Measurements from ENCODE around the gene UBAC2. TPM values are rescaled to one million over a fixed set of nuclear protein-coding genes. Genes with fewer than 3 reads are reported as not detected.
"Not testable (repeated sequence)": the region's sequence is repeated elsewhere in the genome, so short reads cannot be mapped to it uniquely, and the experiment has no call there.

The UBAC2 gene
- total RNA-seq, 2 experiments from 2014 or later = 26.8 to 28.5 TPM

- H3K27ac ChIP-seq (ENCODE audit: low read depth, low read length, poor library complexity, severe bottlenecking) = no peak overlapping the region
- no peak for DNase-seq (ENCODE audit: low spot score)
- no peak overlapping the region for H3K4me3 ChIP-seq (ENCODE audit: low read depth, low read length, poor library complexity, severe bottlenecking)
- no TSS peak for BruUV-seq (replicated peaks)
- H3K9me3 ChIP-seq (ENCODE audit: low read length) = no peaks in the 10 kb centered on the region
- H3K4me1 ChIP-seq (ENCODE audit: insufficient read depth, low read length, poor library complexity, severe bottlenecking) = peaks cover 3% of the 10 kb centered on the region
- POLR2A ChIA-PET = no interaction called here
- intact Hi-C loops (cut with micrococcal nuclease; ENCODE audit: unreplicated experiment) = no loop called here
- CTCF ChIA-PET (ENCODE audit: unreplicated experiment) = no interaction called here
- no peaks in the 10 kb centered on the region for H3K9me2 ChIP-seq (ENCODE audit: insufficient read depth, low read length)
- TF ChIP-seq EZH2phosphoT487 (IDR thresholded peaks at IDR 0.05; ENCODE audit: borderline replicate concordance, low read depth, low read length) = no peak
- TF ChIP-seq, protein P1, sequence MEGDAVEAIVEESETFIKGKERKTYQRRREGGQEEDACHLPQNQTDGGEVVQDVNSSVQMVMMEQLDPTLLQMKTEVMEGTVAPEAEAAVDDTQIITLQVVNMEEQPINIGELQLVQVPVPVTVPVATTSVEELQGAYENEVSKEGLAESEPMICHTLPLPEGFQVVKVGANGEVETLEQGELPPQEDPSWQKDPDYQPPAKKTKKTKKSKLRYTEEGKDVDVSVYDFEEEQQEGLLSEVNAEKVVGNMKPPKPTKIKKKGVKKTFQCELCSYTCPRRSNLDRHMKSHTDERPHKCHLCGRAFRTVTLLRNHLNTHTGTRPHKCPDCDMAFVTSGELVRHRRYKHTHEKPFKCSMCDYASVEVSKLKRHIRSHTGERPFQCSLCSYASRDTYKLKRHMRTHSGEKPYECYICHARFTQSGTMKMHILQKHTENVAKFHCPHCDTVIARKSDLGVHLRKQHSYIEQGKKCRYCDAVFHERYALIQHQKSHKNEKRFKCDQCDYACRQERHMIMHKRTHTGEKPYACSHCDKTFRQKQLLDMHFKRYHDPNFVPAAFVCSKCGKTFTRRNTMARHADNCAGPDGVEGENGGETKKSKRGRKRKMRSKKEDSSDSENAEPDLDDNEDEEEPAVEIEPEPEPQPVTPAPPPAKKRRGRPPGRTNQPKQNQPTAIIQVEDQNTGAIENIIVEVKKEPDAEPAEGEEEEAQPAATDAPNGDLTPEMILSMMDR (conservative IDR thresholded peaks at IDR 0.05; ENCODE audit: low read length) = no peak
- H3K79me2 ChIP-seq (ENCODE audit: insufficient read depth, low read depth, low read length) = no peaks in the 10 kb centered on the region
- no peak overlapping the region for H3K4me2 ChIP-seq (ENCODE audit: low read length)
- H4K20me1 ChIP-seq (ENCODE audit: insufficient read depth, low read length) = no peaks in the 10 kb centered on the region
- H2AFZ ChIP-seq (ENCODE audit: low read length) = no peak overlapping the region
- peaks cover 6% of the 10 kb centered on the region; the same call in 1 of the 2 replicates for H3K36me3 ChIP-seq (ENCODE audit: insufficient read depth, low read length)
Observed at GRCh38 chr13:99391781-99392469, 191.3 kb downstream of the UBAC2 start.

GRCh38 chr13:99392470-99393135 is 191.9 kb downstream of the UBAC2 start:
- Histone ChIP-seq H3K9me2 (ENCODE audit: insufficient read depth, low read length) (no peaks in the 10 kb centered on the region), H3K36me3 (ENCODE audit: insufficient read depth, low read length) (peaks cover under 1% of the 10 kb centered on the region; the same call in 1 of the 2 replicates), H3K79me2 (ENCODE audit: insufficient read depth, low read depth, low read length) (no peaks in the 10 kb centered on the region), H2AFZ (ENCODE audit: low read length) (no peak overlapping the region), H4K20me1 (ENCODE audit: insufficient read depth, low read length) (no peaks in the 10 kb centered on the region), H3K9me3 (ENCODE audit: low read length) (no peaks in the 10 kb centered on the region), H3K4me2 (ENCODE audit: low read length) (no peak overlapping the region), H3K4me3 (ENCODE audit: low read depth, low read length, poor library complexity, severe bottlenecking) (no peak overlapping the region), H3K4me1 (ENCODE audit: insufficient read depth, low read length, poor library complexity, severe bottlenecking) (peaks cover 2% of the 10 kb centered on the region), H3K27ac (ENCODE audit: low read depth, low read length, poor library complexity, severe bottlenecking) (no peak overlapping the region)
- TF ChIP-seq, protein P1 (conservative IDR thresholded peaks at IDR 0.05; ENCODE audit: low read length) = no peak
- TF ChIP-seq EZH2phosphoT487 (IDR thresholded peaks at IDR 0.05; ENCODE audit: borderline replicate concordance, low read depth, low read length) = no peak
- POLR2A ChIA-PET = no interaction called here
- no peak for DNase-seq (ENCODE audit: low spot score)
- no TSS peak for BruUV-seq (replicated peaks)
- intact Hi-C loops (cut with micrococcal nuclease; ENCODE audit: unreplicated experiment) = no loop called here
- CTCF ChIA-PET (ENCODE audit: unreplicated experiment) = no interaction called here

DNA sequence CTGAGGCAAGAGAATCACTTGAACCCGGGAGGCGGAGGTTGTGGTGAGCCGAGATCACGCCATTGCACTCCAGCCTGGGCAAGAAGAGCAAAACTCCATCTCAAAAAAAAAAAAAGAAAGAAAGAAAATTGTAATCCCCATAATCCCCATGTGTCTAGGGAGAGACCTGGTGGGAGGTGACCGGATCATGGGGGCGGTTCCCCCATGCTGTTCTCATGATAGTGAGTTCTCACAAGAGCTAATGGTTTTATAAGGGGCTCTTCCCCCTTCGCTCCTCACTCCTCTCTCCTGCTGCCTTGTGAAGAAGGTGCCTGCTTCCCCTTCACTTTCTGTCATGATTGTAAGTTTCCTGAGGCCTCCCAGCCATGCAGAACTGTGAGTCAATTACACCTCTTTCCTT is 192.7 kb downstream of the UBAC2 start:
- H3K27ac ChIP-seq (ENCODE audit: low read depth, low read length, poor library complexity, severe bottlenecking); intact Hi-C loops (cut with micrococcal nuclease; ENCODE audit: unreplicated experiment); H3K4me2 ChIP-seq (ENCODE audit: low read length); BruUV-seq (replicated peaks); H3K4me3 ChIP-seq (ENCODE audit: low read depth, low read length, poor library complexity, severe bottlenecking); H3K9me2 ChIP-seq (ENCODE audit: insufficient read depth, low read length); H3K4me1 ChIP-seq (ENCODE audit: insufficient read depth, low read length, poor library complexity, severe bottlenecking); H3K9me3 ChIP-seq (ENCODE audit: low read length); H4K20me1 ChIP-seq (ENCODE audit: insufficient read depth, low read length); H2AFZ ChIP-seq (ENCODE audit: low read length); DNase-seq (ENCODE audit: low spot score); CTCF ChIA-PET (ENCODE audit: unreplicated experiment); H3K36me3 ChIP-seq (ENCODE audit: insufficient read depth, low read length); H3K79me2 ChIP-seq (ENCODE audit: insufficient read depth, low read depth, low read length); POLR2A ChIA-PET: not testable (repeated sequence)

Measured in OCI-LY7 (cell line).